GM21367 (cell line): ENCODE measurements around the gene MSI2.

Source experiments
- ATAC-seq: cut with Tn5 transposase; IDR thresholded peaks from one replicate; pipeline ENCODE4 v1.9.1; 2021; ENCODE audit not compliant: unreplicated experiment

Gene MSI2

GRCh38 chr17:57471868-57472368 is 215.6 kb downstream of the MSI2 start:
- no peak for ATAC-seq

- no peak for ATAC-seq
Measured at GRCh38 chr17:57475796-57476195, 219.5 kb downstream of the MSI2 start.

- no peak for ATAC-seq
Measured at GRCh38 chr17:57477522-57478362, 221.4 kb downstream of the MSI2 start.

GRCh38 chr17:57478478-57479250 is 222.3 kb downstream of the MSI2 start:
- no peak for ATAC-seq

GRCh38 chr17:57480438-57481196 is 224.3 kb downstream of the MSI2 start:
- ATAC-seq, result no peak

- ATAC-seq, result no peak
Measured at GRCh38 chr17:57481910-57482391, 225.6 kb downstream of the MSI2 start.

GRCh38 chr17:57482657-57483056 is 226.3 kb downstream of the MSI2 start:
- no peak for ATAC-seq

GRCh38 chr17:57484081-57484666 is 227.9 kb downstream of the MSI2 start:
- ATAC-seq, result no peak

GRCh38 chr17:57484826-57485565 is 228.7 kb downstream of the MSI2 start:
- ATAC-seq, result no peak

- no peak for ATAC-seq
Measured at GRCh38 chr17:57485566-57485865, 229.2 kb downstream of the MSI2 start.

GRCh38 chr17:57485916-57486881 is 229.9 kb downstream of the MSI2 start:
- no peak for ATAC-seq

- no peak for ATAC-seq
Measured at GRCh38 chr17:57486882-57487301, 230.6 kb downstream of the MSI2 start.

- ATAC-seq, result no peak
Measured at GRCh38 chr17:57487573-57487972, 231.2 kb downstream of the MSI2 start.

GRCh38 chr17:57488856-57489255 is 232.5 kb downstream of the MSI2 start:
- no peak for ATAC-seq

- no peak for ATAC-seq
Measured at GRCh38 chr17:57489321-57489720, 233.0 kb downstream of the MSI2 start.

GRCh38 chr17:57490111-57490845 is 234.0 kb downstream of the MSI2 start:
- ATAC-seq, result no peak

- no peak for ATAC-seq
Measured at GRCh38 chr17:57490890-57491289, 234.6 kb downstream of the MSI2 start.

- ATAC-seq, result no peak
Measured at GRCh38 chr17:57493171-57493570, 236.8 kb downstream of the MSI2 start.
